HepG2 (cell line): ENCODE results near the gene SMTN. TPM values are rescaled to one million over a fixed set of nuclear protein-coding genes. Genes with fewer than 3 reads are reported as not detected.
A peak's percentile ranks its signal among the peaks of the same experiment; 100 is the strongest.

Source experiments
- ATAC-seq: fragments of 200-7000 bp; cut with Tn5 transposase; 3 replicates; pipeline ENCODE4 v1.9.1; 2020; ENCODE audit warnings: mild to moderate bottlenecking, moderate library complexity
- BruUV-seq: library from RNA; stranded (reverse); fragments of 400-500 nt; replicated peaks from 2 replicates; lab custom pipeline; 2021; lab: Mats Ljungman, UMichigan
- CTCF ChIA-PET: fragments of 300-600 bp; formaldehyde crosslinking; extraction: SDS; loops from one replicate; lab custom pipeline; 2021; ENCODE audit warnings: low total read pairs, inconsistent platforms, low intra/inter-chr PET ratio; lab: Yijun Ruan, JAX
- POLR2A ChIA-PET: fragments of 350-600 bp; sonication (Branson Sonifier 250); formaldehyde crosslinking; loops from one replicate; lab custom pipeline; 2020; ENCODE audit warnings: antibody characterized with exemption, inconsistent platforms; lab: Yijun Ruan, JAX
- DNase-seq: peaks from one replicate; pipeline ENCODE4 v3.0.0-alpha.2; 2015; ENCODE audit warnings: low spot score
- FAIRE-seq: peaks from 3 replicates; lab custom pipeline; 2011; peaks lifted over from hg19 to GRCh38; lab: Jason Lieb, UNC
- H2AFZ ChIP-seq: one replicate; pipeline ENCODE4 v1.6.1; 2011; ENCODE audit warnings: low read length, inconsistent platforms
- H3K27ac ChIP-seq: fragments of 300-600 bp; 3 replicates; pipeline ENCODE4 v1.8.0; 2011; ENCODE audit warnings: mixed run types, mild to moderate bottlenecking, mixed read lengths, low read length, inconsistent platforms; ENCODE audit not compliant: insufficient read depth; ENCODE audit errors: extremely low read length
- H3K27me3 ChIP-seq, 2 experiments: fragments of 200-600 bp in 1 of 2; 2 replicates in 1 of 2; 3 replicates in 1 of 2; pipeline versions ENCODE4 v1.6.0 to v1.8.0; 2011; ENCODE audit warnings: low read length in 2 of 2, mild to moderate bottlenecking in 2 of 2, moderate library complexity in 2 of 2, inconsistent platforms in 1 of 2; ENCODE audit not compliant: insufficient read depth in 2 of 2, control insufficient read depth in 1 of 2
- H3K36me3 ChIP-seq, 2 experiments: fragments of 200-600 bp in 1 of 2; replicated peaks in 1 of 2; 2 replicates in 1 of 2; 3 replicates in 1 of 2; pipeline versions ENCODE4 v1.5.1 to v1.8.0; 2011; ENCODE audit warnings: low read length in 2 of 2, inconsistent platforms in 1 of 2; ENCODE audit not compliant: insufficient read depth in 2 of 2, control insufficient read depth in 1 of 2
- H3K4me1 ChIP-seq: 2 replicates; pipeline ENCODE4 v1.5.1; 2012; ENCODE audit warnings: low read length, inconsistent platforms; ENCODE audit not compliant: insufficient read depth
- H3K4me2 ChIP-seq: 2 replicates; pipeline ENCODE4 v1.6.0; 2011; ENCODE audit warnings: low read depth, low read length, inconsistent platforms
- H3K4me3 ChIP-seq, 3 experiments: fragments of 200-600 bp in 1 of 3; sonication (generic), shearing (Covaris generic) in 1 of 3; replicated peaks in 1 of 3; 2 replicates each; pipeline ENCODE4 v1.5.1; 2011 to 2016; ENCODE audit warnings: low read length in 3 of 3, inconsistent platforms in 2 of 3, low read depth in 2 of 3, mild to moderate bottlenecking in 2 of 3, control low read depth in 1 of 3, mixed read lengths in 1 of 3; ENCODE audit not compliant: insufficient read depth in 1 of 3
- H3K79me2 ChIP-seq: one replicate; pipeline ENCODE4 v1.6.1; 2011; ENCODE audit warnings: low read length, inconsistent platforms; ENCODE audit not compliant: insufficient read depth
- H3K9ac ChIP-seq: 2 replicates; pipeline ENCODE4 v1.6.0; 2011; ENCODE audit warnings: mild to moderate bottlenecking, low read depth, low read length, inconsistent platforms; ENCODE audit not compliant: insufficient read depth
- H3K9me3 ChIP-seq: 2 replicates; pipeline ENCODE4 v1.5.1; 2012; ENCODE audit warnings: mild to moderate bottlenecking, low read length
- H4K20me1 ChIP-seq: 2 replicates; pipeline ENCODE4 v1.6.0; 2011; ENCODE audit warnings: inconsistent platforms, mild to moderate bottlenecking, low read length, moderate library complexity; ENCODE audit not compliant: insufficient read depth
- ERF ChIP-seq: IDR thresholded peaks from 2 replicates; pipeline ENCODE4 v1.6.1; 2018; ENCODE audit warnings: missing biosample characterization, missing genetic modification reagents
- MAFG ChIP-seq: sonication (generic); formaldehyde crosslinking; IDR thresholded peaks from 2 replicates; pipeline ENCODE4 v1.5.1; 2020; ENCODE audit warnings: mild to moderate bottlenecking, missing genetic modification reagents
- NR2F2 ChIP-seq: IDR thresholded peaks from 2 replicates; pipeline ENCODE4 v1.6.1; 2012; ENCODE audit warnings: low read depth, inconsistent platforms, borderline replicate concordance
- PRMT3 ChIP-seq: sonication (generic); formaldehyde crosslinking; IDR thresholded peaks from 2 replicates; pipeline ENCODE4 v1.8.1; 2022; ENCODE audit warnings: low read depth, mild to moderate bottlenecking, moderate library complexity, missing genetic modification reagents, borderline replicate concordance
- ZFP82 ChIP-seq: sonication (generic); formaldehyde crosslinking; IDR thresholded peaks from 2 replicates; pipeline ENCODE4 v1.5.1; 2020; ENCODE audit warnings: mild to moderate bottlenecking, missing genetic modification reagents, borderline replicate concordance
- ZMYM4 ChIP-seq: sonication (generic); formaldehyde crosslinking; IDR thresholded peaks from 2 replicates; pipeline ENCODE4 v1.8.1; 2023; ENCODE audit warnings: mild to moderate bottlenecking, missing genetic modification reagents
- ZNF263 ChIP-seq: sonication (generic); formaldehyde crosslinking; IDR thresholded peaks from 2 replicates; pipeline ENCODE4 v1.4.0; 2020; ENCODE audit warnings: missing genetic modification reagents
- ZNF264 ChIP-seq: sonication (generic); formaldehyde crosslinking; IDR thresholded peaks from 2 replicates; pipeline ENCODE4 v1.4.0; 2020; ENCODE audit warnings: missing genetic modification reagents
- ZNF331 ChIP-seq: sonication (generic); formaldehyde crosslinking; IDR thresholded peaks from 2 replicates; pipeline ENCODE4 v1.4.0; 2020; ENCODE audit warnings: missing genetic modification reagents
- ZZZ3 ChIP-seq: sonication (generic); formaldehyde crosslinking; IDR thresholded peaks from 2 replicates; pipeline ENCODE4 v1.4.0; 2020; ENCODE audit warnings: missing genetic modification reagents, mild to moderate bottlenecking, borderline replicate concordance
- WGBS: methylation state at CpG from one replicate; pipeline ENCODE4 v1.1.6; 2017; ENCODE audit warnings: low lambda C conversion rate; 5-methylcytosine and 5-hydroxymethylcytosine counted together
- in situ Hi-C: cut with HindIII; loops from 2 replicates; pipeline ENCODE4 v1.10.0; 2017; ENCODE audit warnings: low pct_unique_long_range_greater_than_20kb; ENCODE audit not compliant: extremely low pct_ligation_motif_present
- intact Hi-C: fragments of 100-400 bp; cut with micrococcal nuclease; formaldehyde crosslinking; loops from one replicate; pipeline ENCODE4 v1.10.0; 2022; ENCODE audit not compliant: unreplicated experiment
- polyA plus RNA-seq, 8 experiments: library from polyadenylated mRNA; depleted of rRNA in 3 of 8; stranded (reverse) in 7 of 8; unstranded in 1 of 8; fragments of >200 nt; fragmentation: Illumina TruSeq in 4 of 8; extraction: Trizol in 4 of 8; gene quantifications; 2 replicates each; pipeline versions ENCODE4 v1.2.1 to v1.2.3, GENCODE V29; 2011 to 2016; ENCODE audit warnings: low read depth in 4 of 8, missing spikeins in 1 of 8, mixed read lengths in 1 of 8; ENCODE audit not compliant: insufficient read depth in 1 of 8
- total RNA-seq, 5 experiments: library from RNA; depleted of rRNA; stranded (reverse); fragments of >200 nt; fragmentation: Illumina TruSeq; extraction: Trizol; gene quantifications; 2 replicates each; pipeline ENCODE4 v1.2.3, GENCODE V29; 2016; ENCODE audit warnings: low read depth in 1 of 5

SMTN gene
- total and polyA plus RNA-seq, 2 of the 13 experiments (the other 11 are each of a cell fraction or from before 2014, with no cell fraction given): 14.7 to 26.1 TPM

- Histone ChIP-seq H4K20me1 (no peaks in the 10 kb centered on the region), H3K9ac (no peak overlapping the region), H3K79me2 (no peaks in the 10 kb centered on the region), H3K4me1 (peaks cover 37% of the 10 kb centered on the region), H3K27me3 (peaks cover 0 to 17% of the 10 kb centered on the region in 2 experiments; a peak in 4 of 5 replicates)
- 0 out of 2 replicates have a peak, but pooled peaks have one; percentile 29 for TF ChIP-seq ZNF263 (CRISPR knock-in tag)
- no peak for TF ChIP-seq ZMYM4 (CRISPR knock-in tag)
- TF ChIP-seq, all 625 proteins: peak for 1
- FAIRE-seq: no peak
- WGBS: 31% methylated on average over 7 of the region's 7 CpGs
- H2AFZ ChIP-seq: no peak overlapping the region
- no peaks in the 10 kb centered on the region for H3K36me3 ChIP-seq
- ChIA-PET POLR2A (interaction anchor here (1.0 to 1.2 kb wide), 3 partner anchors 11 to 150 kb away, joined by 3 to 6 read pairs (median 3); partner anchors contain the start of genes MORC2, SELENOM, SMTN and TUG1), CTCF (no interaction called here)
- H3K27ac ChIP-seq: no peak overlapping the region
- in situ Hi-C loops: no loop called here
- intact Hi-C loops: no loop called here
- H3K4me3 ChIP-seq: no peak overlapping the region
- H3K9me3 ChIP-seq: no peaks in the 10 kb centered on the region
- DNase-seq: no peak
- no peak for ATAC-seq
- H3K4me2 ChIP-seq: no peak overlapping the region
- BruUV-seq: no TSS peak
Observed at GRCh38 chr22:31119026-31119717, 38.1 kb downstream of the SMTN start.

GRCh38 chr22:31120230-31120629, 39.1 kb downstream of the SMTN start:
- no peaks in the 10 kb centered on the region for H3K36me3 ChIP-seq
- in situ Hi-C loops (no loop called here), intact Hi-C loops (no loop called here)
- ChIA-PET POLR2A (no interaction called here), CTCF (no interaction called here)
- no peak for DNase-seq
- no peaks in the 10 kb centered on the region for H4K20me1 ChIP-seq
- no peak overlapping the region for H3K4me2 ChIP-seq
- ATAC-seq: no peak
- no TSS peak for BruUV-seq
- H3K9me3 ChIP-seq: no peaks in the 10 kb centered on the region
- no peak overlapping the region for H3K4me3 ChIP-seq
- peaks cover 1 to 26% of the 10 kb centered on the region in 2 experiments; a peak in 4 of 5 replicates for H3K27me3 ChIP-seq
- peaks cover 37% of the 10 kb centered on the region for H3K4me1 ChIP-seq
- H3K79me2 ChIP-seq: no peaks in the 10 kb centered on the region
- H2AFZ ChIP-seq: no peak overlapping the region
- H3K9ac ChIP-seq: no peak overlapping the region
- no peak overlapping the region for H3K27ac ChIP-seq
- 10% methylated on average over 1 of the region's 5 CpGs for WGBS
- no peak for FAIRE-seq
- TF ChIP-seq ERF (CRISPR knock-in tag): no peak
- TF ChIP-seq MAFG: no peak
- TF ChIP-seq ZFP82: no peak
- no peak for TF ChIP-seq PRMT3
- TF ChIP-seq ZNF331 (CRISPR knock-in tag): no peak
- TF ChIP-seq ZNF264 (CRISPR knock-in tag): no peak
- no peak for TF ChIP-seq ZZZ3 (CRISPR knock-in tag)
- no peak for TF ChIP-seq NR2F2
